Transverse colon (tissue), 4 donors: Measurements from ENCODE around the gene IL10. TPM values are rescaled to one million over a fixed set of nuclear protein-coding genes. Genes with fewer than 3 reads are reported as not detected.
A peak's percentile ranks its signal among the peaks of the same experiment; 100 is the strongest.

Source experiments
- DNase-seq: peaks from one replicate; pipeline ENCODE4 v3.0.0-alpha.2; 2019
- H3K27ac ChIP-seq, 4 donors: fragments of 200-600 bp; sonication (generic); 2 replicates each; pipeline ENCODE4 v1.5.1; 2016 to 2018; ENCODE audit warnings: inconsistent platforms in 4 of 4
- H3K27me3 ChIP-seq: fragments of 200-600 bp; sonication (generic); 2 replicates; pipeline ENCODE4 v1.5.1; 2017; ENCODE audit warnings: inconsistent platforms
- H3K36me3 ChIP-seq, 4 donors: fragments of 200-600 bp; sonication (generic); 2 replicates each; pipeline ENCODE4 v1.5.1; 2017 to 2019; ENCODE audit warnings: inconsistent platforms in 4 of 4
- H3K4me1 ChIP-seq, 4 donors: fragments of 200-600 bp; sonication (generic); 2 replicates each; pipeline ENCODE4 v1.5.1; 2017 to 2020; ENCODE audit warnings: inconsistent platforms in 4 of 4
- H3K4me3 ChIP-seq, 4 donors: fragments of 200-600 bp; sonication (generic); 1 replicate in 1 of 4; 2 replicates in 3 of 4; pipeline versions ENCODE4 v1.5.1 to v1.6.1; 2017 to 2019; ENCODE audit warnings: inconsistent platforms in 4 of 4
- H3K9me3 ChIP-seq, 2 donors: fragments of 200-600 bp; sonication (generic); 2 replicates each; pipeline ENCODE4 v1.5.1; 2017 to 2019; ENCODE audit warnings: inconsistent platforms in 2 of 2
- EP300 ChIP-seq: sonication (generic); formaldehyde crosslinking; IDR thresholded peaks from one replicate; pipeline ENCODE4 v1.6.1; 2017; ENCODE audit warnings: antibody characterized with exemption, low read depth
- POLR2A ChIP-seq: fragments of 450-650 bp; IDR thresholded peaks from one replicate; pipeline ENCODE4 v1.6.1; 2016; ENCODE audit warnings: antibody characterized with exemption, mild to moderate bottlenecking, moderate library complexity
- POLR2AphosphoS5 ChIP-seq, 3 donors: sonication (generic); formaldehyde crosslinking; IDR thresholded peaks; one replicate each; pipeline ENCODE4 v1.6.1; 2016; ENCODE audit warnings: antibody characterized with exemption in 3 of 3
- WGBS, 2 donors: methylation state at CpG; one replicate each; pipeline ENCODE4 v1.1.5; 2018; ENCODE audit warnings: low coverage in 1 of 2; 5-methylcytosine and 5-hydroxymethylcytosine counted together
- in situ Hi-C, 4 donors: fragments of 200-750 bp; cut with MboI; loops; one replicate each; pipeline versions ENCODE4 v1.15.0 to v1.15.1; 2017; ENCODE audit warnings: low sequenced_read_pairs in 3 of 4, low pct_ligation_motif_present in 1 of 4, low pct_unique_long_range_greater_than_20kb in 1 of 4
- intact Hi-C: fragments of 100-400 bp; cut with DNase I; formaldehyde crosslinking; loops from one replicate; pipeline ENCODE4 v1.15.1; 2023; ENCODE audit warnings: low total_unique reads
- total RNA-seq, 4 donors: library from RNA; depleted of rRNA; stranded (reverse); fragments of >200 nt; gene quantifications; one replicate each; pipeline ENCODE4 v1.1.0, GENCODE V29; 2016
- TF ChIP-seq, protein P1 (sequence below), 5 experiments: fragments of 200-600 bp in 3 of 5; fragments of 450-650 bp in 2 of 5; sonication (generic) in 3 of 5; IDR thresholded peaks; 1 replicate in 2 of 5; 2 replicates in 3 of 5; pipeline ENCODE4 v1.5.1; 2016 to 2017; ENCODE audit warnings: antibody characterized with exemption in 5 of 5, inconsistent platforms in 3 of 5, mild to moderate bottlenecking in 2 of 5, moderate library complexity in 1 of 5

IL10 gene
- total RNA-seq, 4 donors from 2014 or later = 1.6 to 4.4 TPM; not detected in 2

DNA sequence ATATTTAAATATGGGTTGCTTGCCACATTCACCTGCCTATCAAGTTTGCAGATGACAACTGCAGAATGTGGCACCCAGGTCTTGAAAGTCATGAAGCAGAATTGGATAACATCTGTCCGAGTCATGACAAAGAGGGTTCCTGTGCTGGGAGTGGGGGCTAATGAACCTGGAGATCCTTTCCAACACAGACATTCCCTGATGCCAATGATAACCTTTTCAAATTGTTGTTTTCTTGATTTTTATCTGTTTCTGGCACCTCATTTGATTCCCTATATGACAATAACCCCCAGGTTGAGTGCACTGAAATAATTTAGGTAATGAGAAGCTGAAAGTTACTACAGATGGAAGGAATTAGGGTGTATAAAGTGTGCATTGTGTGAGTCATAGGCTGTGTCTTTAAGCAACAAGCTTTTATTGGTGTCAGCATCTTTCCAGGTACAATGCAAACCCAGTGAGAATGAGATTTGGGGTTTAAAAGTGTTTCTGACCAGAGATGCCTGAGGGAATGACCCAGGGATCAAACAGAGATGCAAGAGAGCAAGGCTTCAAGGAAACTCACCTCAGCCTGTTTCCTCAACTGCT is 32.0 kb upstream of the IL10 start:
- Histone ChIP-seq H3K9me3 (no peaks in the 10 kb centered on the region), H3K27me3 (peaks cover 5% of the 10 kb centered on the region), H3K36me3 (no peaks in the 10 kb centered on the region), H3K4me1 (peaks cover 0 to 2% (median 0%) of the 10 kb centered on the region in 4 donors), H3K27ac (peak overlapping the region; percentile 3 to 62 (median 50)), H3K4me3 (no peak overlapping the region)
- WGBS, 2 donors = 90% methylated on average over 1 of the region's 1 CpG; no CpG with 5 or more reads in 1 of the 2 donors
- TF ChIP-seq, protein P1, sequence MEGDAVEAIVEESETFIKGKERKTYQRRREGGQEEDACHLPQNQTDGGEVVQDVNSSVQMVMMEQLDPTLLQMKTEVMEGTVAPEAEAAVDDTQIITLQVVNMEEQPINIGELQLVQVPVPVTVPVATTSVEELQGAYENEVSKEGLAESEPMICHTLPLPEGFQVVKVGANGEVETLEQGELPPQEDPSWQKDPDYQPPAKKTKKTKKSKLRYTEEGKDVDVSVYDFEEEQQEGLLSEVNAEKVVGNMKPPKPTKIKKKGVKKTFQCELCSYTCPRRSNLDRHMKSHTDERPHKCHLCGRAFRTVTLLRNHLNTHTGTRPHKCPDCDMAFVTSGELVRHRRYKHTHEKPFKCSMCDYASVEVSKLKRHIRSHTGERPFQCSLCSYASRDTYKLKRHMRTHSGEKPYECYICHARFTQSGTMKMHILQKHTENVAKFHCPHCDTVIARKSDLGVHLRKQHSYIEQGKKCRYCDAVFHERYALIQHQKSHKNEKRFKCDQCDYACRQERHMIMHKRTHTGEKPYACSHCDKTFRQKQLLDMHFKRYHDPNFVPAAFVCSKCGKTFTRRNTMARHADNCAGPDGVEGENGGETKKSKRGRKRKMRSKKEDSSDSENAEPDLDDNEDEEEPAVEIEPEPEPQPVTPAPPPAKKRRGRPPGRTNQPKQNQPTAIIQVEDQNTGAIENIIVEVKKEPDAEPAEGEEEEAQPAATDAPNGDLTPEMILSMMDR (IDR thresholded peaks at IDR 0.05) = no peak
- TF ChIP-seq POLR2A (no peak), POLR2AphosphoS5 (IDR thresholded peaks at IDR 0.05) (no peak), EP300 (no peak)
- in situ Hi-C loops = loop anchor here in 1 of 4 donors (10.0 kb wide), 1 partner anchor 69 kb away; no protein-coding TSS in a partner anchor
- intact Hi-C loops = no loop called here
- no peak for DNase-seq

DNA sequence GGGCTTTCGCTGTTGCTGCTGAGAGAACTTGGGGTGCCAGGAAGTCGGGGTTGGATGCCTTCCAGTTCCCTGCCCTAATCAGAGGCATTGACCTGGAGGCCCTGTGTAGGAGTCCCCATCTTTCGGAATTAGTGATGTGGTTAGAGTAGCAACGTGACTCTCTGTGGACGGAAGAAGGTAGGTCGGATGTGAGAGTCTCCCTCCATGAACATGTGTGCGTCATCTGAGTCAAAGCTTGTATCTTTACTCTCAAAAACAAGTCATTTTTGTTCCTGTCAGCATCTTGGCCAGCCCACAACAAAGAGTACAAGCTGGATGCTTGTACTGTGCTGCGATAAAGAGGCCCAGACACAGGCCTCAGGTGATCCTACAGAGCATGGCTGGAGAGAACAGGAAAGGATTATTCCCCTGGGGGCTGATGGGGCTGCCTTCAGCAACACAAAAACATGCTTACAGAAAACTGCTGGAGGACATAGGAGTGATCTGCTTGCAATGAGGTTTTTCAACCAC is 31.0 kb upstream of the IL10 start:
- TF ChIP-seq POLR2AphosphoS5 (IDR thresholded peaks at IDR 0.05) = peak in 1 of 3 donors; percentile 10
- TF ChIP-seq POLR2A = no peak
- Histone ChIP-seq H3K9me3 (no peaks in the 10 kb centered on the region), H3K4me1 (peaks cover 0 to 2% (median 0%) of the 10 kb centered on the region in 4 donors), H3K4me3 (no peak overlapping the region), H3K36me3 (no peaks in the 10 kb centered on the region), H3K27ac (peak overlapping the region in 3 of 4 donors; percentile 44 to 62 (median 57)), H3K27me3 (peaks cover 5% of the 10 kb centered on the region)
- DNase-seq = peak; percentile 60
- intact Hi-C loops = no loop called here
- 78% methylated on average over 8 of the region's 8 CpGs; no CpG with 5 or more reads in 1 of the 2 donors for WGBS, 2 donors
- in situ Hi-C loops = loop anchor here in 1 of 4 donors (10.0 kb wide), 1 partner anchor 68 kb away; no protein-coding TSS in a partner anchor

DNA sequence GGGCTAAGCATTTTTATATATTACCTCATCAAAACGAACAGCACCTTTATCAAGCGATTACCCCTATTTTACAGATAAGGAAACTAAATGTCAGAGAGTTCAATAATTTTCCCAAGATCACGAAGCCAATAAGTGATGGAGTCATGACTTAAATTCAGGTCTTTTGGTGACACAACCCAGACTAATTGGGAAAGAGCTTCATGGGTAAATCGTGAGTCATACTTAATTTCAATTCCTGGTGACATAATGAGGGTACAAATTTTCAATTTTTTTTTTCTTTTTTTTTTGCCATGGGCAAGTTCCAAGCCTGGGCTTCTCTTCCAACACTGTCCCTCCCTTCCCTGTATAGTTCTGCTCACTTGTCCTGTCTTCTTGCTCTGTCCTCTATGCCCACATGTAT is 30.1 kb upstream of the IL10 start:
- H3K9me3 ChIP-seq = no peaks in the 10 kb centered on the region
- H3K27me3 ChIP-seq = peaks cover 5% of the 10 kb centered on the region
- no peak overlapping the region for H3K4me3 ChIP-seq
- TF ChIP-seq POLR2AphosphoS5 (IDR thresholded peaks at IDR 0.05) = no peak
- TF ChIP-seq EP300 = no peak
- TF ChIP-seq, protein P1 (IDR thresholded peaks at IDR 0.05) = no peak
- TF ChIP-seq POLR2A = no peak
- intact Hi-C loops = no loop called here
- H3K4me1 ChIP-seq = peaks cover 0 to 2% (median 0%) of the 10 kb centered on the region in 4 donors
- no peaks in the 10 kb centered on the region for H3K36me3 ChIP-seq
- 86 to 95% methylated on average over 4 of the region's 4 CpGs for WGBS, 2 donors
- DNase-seq = no peak
- peak overlapping the region in 2 of 4 donors; percentile 26 to 38 for H3K27ac ChIP-seq
- in situ Hi-C loops = loop anchor here in 1 of 4 donors (10.0 kb wide), 1 partner anchor 68 kb away; no protein-coding TSS in a partner anchor

DNA sequence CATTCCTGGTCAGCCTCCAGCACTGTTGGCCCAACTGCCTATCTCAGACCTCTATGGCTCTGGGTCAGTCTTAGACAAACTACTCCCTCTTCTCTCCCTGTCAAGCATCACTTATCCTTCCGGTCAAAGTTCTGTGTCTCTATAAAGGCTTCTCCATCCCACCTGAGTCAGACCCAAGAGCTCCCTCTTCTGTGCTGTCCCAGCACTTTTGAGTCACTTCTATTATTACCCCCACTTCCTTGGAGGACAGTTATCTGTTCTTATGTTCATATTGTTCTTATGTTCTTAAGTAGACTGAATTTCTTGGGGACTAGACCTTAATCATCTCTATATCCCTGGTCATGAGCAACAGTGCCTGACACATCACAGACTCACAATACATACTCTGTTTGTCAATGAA is 29.2 kb upstream of the IL10 start:
- TF ChIP-seq, protein P1 (IDR thresholded peaks at IDR 0.05) = no peak
- no peak for DNase-seq
- Histone ChIP-seq H3K9me3 (no peaks in the 10 kb centered on the region), H3K4me3 (no peak overlapping the region), H3K27ac (no peak overlapping the region), H3K4me1 (peaks cover 0 to 2% (median 0%) of the 10 kb centered on the region in 4 donors), H3K36me3 (no peaks in the 10 kb centered on the region), H3K27me3 (peaks cover 5% of the 10 kb centered on the region)
- intact Hi-C loops = no loop called here
- WGBS, 2 donors = 93 to 100% methylated on average over 1 of the region's 1 CpG
- in situ Hi-C loops = loop anchor here in 1 of 4 donors (10.0 kb wide), 1 partner anchor 67 kb away; no protein-coding TSS in a partner anchor
